HG03558 (cell line): ENCODE results near the gene CMAS.
"Not testable (repeated sequence)": the region's sequence is repeated elsewhere in the genome, so short reads cannot be mapped to it uniquely, and the experiment has no call there.

Experiments used
- ATAC-seq: cut with Tn5 transposase; IDR thresholded peaks from one replicate; pipeline ENCODE4 v1.9.1; 2021; ENCODE audit warnings: moderate number of reproducible peaks; ENCODE audit not compliant: unreplicated experiment; ENCODE audit errors: extremely low read depth

CMAS gene

DNA sequence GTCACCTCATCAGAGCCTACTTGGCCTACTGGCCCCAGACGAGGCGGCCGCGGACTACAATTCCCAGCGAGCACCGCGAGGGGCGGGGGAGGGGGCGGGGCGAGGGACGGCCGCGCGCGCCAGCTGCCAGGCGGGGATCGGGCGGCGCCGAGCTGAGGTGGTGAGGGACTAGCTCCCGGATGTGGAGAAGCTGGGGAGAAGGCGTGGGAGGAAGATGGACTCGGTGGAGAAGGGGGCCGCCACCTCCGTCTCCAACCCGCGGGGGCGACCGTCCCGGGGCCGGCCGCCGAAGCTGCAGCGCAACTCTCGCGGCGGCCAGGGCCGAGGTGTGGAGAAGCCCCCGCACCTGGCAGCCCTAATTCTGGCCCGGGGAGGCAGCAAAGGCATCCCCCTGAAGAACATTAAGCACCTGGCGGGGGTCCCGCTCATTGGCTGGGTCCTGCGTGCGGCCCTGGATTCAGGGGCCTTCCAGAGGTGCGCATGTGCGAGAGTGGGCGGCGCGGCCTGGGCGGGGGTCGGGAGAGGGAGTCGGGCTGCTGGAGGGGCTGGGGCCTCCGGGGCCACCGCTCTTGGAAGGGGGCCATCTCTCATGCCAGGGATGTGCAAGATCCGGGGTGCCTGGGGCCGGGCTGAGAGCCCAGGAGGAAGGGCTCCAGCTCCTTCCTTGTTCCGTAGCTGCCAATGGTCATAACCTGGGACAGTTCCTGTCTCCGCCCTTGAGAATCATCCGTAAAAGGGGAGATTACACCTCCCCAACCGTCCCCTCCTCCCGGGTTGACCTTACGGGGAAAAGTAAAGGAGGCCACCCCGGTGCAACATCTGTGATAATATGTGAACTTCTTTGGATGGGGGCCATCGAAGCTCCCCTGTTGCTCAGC lies at the start of gene CMAS:
TSS of gene CMAS (plus strand) at position 129 of the 878 bp plus-strand sequence. CDS start at position 215, 86 bp downstream.
- ATAC-seq: peak; percentile 68

DNA sequence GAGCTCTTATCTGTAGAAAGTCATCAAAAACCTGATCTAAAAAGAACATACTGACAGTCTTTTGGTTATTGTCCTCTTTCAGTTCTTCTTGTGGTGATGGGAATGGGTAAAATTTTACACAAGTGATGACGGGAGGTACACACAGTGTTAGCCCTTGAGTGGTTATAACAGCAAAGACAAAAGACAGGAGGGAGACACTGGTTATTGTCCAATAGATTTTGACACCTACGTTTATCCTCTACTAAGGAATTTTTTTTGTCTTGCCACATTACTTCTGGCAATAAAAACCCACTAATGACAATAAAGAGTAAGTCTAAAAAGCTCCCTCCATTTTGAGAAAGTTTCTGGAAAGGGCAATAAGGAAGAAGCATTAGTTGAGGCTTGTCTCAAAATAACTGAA lies 47.7 kb upstream of the CMAS start:
- ATAC-seq: no peak

DNA sequence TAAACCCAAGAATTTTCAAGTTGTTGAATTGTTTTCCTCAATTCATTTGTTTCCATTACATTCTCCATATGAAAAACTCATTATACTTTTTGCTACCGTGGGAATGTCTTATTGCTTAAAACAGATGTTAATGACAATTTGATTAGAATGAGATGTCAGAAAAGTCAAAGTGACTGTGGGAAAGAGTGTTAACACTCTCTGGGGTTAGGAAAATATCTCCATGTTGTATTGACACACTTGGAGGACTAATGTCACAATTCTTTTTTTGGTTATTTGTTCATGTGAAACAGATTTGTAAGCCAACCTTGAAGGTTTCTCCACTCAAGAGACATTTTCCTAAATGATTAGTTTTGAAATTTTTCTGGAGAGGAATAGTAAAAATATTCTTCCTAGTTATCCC lies 47.2 kb upstream of the CMAS start:
- no peak for ATAC-seq

DNA sequence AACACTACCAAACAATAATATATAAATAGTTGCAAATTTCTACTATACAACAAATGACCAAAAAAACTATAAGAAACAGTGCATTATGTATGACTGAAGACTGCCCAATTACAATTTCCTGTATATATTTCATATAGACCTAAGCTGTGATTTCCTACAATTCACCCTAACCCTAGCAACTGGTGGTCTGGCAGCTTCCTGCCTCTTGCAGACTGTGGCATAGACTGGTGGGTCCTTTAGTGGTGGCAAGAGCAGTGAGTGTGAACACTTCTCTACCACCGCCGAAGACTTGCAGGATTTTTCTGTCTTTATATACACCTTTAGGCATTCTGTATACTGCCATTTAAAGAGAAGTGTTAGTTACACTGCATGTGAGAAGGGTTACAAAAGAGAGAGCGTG lies 43.6 kb upstream of the CMAS start:
- no peak for ATAC-seq

DNA sequence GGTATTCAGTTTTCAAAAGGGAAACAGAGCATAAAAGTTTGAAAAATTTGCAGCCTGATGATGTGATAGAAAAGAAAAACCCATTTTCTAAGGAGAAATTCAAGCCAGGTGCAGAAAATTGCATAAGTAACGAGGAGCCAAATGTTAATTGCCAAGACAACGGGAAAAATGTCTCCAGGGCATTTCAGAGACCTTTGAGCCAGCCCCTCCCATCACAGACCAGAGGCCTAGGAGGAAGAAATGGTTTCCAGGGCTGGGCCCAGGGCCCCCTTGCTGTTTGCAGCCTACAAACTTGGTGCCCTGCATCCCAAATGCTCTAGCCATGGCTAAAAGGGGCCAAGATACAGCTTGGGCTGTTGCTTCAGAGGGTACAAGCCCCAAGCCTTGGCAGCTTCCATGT lies 38.2 kb upstream of the CMAS start:
- not testable (repeated sequence) for ATAC-seq

DNA sequence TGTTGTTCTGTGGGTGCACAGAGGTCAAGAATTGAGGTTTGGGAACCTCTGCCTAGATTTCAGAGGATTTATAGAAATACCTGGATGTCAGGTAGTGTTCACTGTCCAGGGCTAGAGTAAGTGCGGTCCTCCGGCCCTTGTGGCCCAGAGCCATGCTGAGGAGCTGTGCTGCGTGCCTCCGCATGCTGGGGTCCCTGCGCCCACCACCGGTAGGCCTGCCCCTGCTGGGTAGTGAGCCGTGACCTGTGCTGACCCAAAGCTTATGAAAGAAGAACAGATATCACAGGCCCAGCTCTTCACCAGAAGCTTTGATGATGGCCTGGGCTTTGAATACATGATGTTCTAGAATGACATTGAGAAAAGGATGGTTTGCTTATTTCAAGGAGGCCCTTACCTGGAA lies 37.8 kb upstream of the CMAS start:
- no peak for ATAC-seq

DNA sequence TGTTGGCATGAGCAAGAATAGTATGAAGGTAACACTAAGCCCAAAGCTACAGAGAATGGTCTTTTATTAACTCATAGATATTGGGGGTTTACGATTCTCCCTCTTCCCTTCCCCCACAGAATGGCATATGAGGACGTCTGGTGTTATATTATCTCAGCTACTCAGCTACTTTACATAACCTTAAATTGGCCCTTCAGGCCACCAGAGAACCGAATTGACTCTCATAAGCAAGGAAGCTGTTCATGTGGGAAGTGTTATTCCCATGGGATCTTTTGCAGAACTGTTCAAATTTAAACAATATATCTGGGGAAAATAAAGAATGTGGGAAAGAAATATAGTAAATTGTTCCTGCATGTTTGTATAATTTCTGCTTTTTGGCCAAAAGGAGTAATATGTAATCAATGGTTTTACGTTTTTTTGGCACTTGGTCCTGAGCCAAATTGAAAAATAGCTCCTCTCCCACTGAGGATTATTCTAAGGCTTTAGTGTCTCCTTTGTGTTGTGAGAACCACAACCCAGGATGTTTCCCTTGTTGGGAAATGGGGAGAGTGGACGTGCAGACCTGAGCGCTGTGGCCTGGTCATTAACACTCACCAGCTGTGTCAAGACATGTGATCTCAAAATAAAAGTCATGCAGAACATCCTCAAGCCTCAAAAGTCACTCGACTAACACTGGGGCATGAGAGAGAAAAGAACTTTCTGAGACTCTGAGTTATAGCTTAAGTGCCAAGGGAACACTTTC lies 31.8 kb upstream of the CMAS start:
- no peak for ATAC-seq

DNA sequence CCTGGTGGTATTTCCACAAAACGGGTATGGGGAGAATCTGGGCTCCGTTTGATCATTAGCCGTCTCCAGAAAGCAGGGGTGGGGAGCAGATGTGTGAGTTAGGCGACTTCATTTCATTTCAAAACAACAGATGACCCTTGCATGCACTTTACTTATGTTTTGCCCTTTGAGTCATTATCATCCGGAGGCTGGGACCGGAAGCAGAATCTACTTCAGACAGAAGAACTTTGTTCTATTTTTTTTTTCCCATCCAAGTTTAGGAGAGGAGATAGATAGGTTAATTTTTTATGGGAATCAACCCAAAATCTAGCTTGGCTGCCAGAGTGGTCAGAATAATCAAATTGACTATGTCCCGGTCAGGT lies 31.3 kb upstream of the CMAS start:
- ATAC-seq: no peak

DNA sequence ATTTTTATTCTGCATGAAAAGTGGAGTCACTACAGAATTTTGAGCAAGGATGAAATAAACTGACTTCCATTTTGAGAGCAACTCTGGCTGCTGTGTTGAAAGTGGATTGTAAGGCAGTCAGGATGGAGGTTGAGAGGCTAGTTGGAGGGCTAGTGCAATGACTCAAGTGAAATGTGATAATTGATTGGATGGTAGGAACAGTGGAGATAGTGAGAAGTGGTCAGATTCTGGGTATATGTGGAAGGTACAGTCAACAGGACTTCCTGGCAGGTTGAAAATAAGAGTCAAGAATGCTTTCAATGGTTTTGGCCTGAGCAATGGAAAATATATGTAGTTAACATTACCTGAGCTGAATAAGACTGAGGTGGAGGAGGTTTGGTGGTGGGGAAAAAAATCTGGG lies 29.0 kb upstream of the CMAS start:
- no peak for ATAC-seq

DNA sequence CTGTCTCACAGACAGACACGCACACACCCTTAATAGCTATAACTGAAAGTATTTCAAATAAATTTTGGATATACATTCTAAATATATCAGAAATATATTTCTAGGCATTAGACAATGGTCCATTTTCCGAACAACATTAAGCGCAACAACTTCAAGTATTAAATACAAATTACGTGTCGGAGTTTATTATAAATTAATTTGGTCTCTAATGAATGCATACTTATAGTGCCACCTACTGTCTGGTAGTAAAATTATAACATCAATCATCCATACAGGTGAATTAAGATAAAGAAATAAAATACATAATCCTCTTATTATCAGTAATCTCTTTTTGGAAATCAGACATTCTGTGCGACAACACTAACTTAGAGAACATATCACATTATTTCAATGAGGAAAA lies 27.2 kb upstream of the CMAS start:
- no peak for ATAC-seq

DNA sequence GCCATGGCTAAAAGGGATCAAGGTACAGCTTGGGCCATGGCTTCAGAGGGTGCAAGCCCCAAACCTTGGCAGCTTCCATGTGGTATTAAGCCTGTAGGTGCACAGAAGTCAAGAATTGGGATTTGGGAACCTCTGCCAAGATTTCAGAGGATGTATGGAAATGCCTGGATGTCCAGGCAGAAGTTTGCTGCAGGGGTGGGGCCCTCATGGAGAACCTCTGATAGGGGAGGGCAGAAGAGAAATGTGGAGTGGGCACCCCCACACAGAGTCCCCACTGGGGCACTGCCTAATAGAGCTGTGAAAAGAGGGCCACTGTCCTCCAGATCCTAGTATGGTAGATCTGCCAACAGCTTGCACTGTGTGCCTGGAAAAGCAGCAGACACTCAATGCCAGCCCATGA lies 22.5 kb upstream of the CMAS start:
- ATAC-seq: not testable (repeated sequence)

DNA sequence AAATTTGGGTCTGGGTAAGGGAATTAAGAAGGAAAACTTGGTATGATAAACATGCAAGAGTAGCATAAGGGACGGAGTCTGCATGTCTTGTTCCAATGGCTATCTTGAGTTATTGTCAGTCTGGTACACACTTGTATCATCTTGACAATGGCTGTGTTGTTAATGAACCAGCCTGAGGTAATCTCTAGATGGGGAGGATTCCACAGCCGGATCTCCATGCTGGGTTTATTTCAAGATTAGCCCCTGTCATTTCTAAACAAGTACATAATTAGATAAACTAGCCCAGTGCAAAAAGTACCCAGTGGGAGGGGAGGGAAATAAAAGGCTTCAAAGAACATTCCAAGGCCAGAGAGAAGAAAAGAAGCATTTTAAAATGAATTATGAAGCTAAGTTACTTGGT lies 16.5 kb upstream of the CMAS start:
- no peak for ATAC-seq

DNA sequence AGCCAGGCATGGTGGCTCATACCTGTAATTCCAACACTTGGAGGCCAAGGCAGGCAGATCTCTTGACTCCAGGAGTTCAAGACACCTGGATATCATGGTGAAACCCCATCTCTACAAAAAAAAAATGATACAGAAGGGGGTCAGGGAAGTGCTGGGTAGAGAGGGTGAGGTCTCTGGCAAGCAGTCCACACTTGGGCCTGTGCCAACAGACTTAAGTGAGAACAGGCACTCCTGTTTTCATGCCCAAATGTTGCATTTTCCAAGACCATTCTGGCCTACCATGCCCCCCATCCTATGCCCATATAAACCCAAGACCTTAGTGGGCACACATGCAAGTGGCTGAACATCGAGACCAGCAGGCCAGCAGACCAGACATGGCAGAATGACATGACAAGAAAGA lies 16.0 kb upstream of the CMAS start:
- ATAC-seq: no peak

DNA sequence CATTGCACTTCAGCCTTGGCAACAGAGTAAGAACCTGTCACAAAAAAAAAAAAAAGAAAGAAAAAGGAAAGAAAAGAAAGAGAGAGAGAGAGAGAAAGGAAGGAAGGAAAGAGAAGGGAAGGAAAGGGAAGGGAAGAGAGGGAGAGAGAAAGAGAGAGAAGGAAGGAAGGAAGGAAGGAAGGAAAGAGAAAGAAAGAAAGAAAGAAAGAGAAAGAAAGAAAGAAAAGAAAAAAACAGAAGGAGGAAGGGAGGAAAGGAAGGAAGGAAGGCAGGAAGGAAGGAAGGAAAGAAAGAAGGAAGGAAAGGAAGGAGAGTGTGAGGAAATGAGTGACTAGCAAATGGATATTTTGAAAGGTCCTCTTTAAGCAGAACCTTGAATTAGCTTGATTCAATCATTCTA lies 13.3 kb upstream of the CMAS start:
- no peak for ATAC-seq

DNA sequence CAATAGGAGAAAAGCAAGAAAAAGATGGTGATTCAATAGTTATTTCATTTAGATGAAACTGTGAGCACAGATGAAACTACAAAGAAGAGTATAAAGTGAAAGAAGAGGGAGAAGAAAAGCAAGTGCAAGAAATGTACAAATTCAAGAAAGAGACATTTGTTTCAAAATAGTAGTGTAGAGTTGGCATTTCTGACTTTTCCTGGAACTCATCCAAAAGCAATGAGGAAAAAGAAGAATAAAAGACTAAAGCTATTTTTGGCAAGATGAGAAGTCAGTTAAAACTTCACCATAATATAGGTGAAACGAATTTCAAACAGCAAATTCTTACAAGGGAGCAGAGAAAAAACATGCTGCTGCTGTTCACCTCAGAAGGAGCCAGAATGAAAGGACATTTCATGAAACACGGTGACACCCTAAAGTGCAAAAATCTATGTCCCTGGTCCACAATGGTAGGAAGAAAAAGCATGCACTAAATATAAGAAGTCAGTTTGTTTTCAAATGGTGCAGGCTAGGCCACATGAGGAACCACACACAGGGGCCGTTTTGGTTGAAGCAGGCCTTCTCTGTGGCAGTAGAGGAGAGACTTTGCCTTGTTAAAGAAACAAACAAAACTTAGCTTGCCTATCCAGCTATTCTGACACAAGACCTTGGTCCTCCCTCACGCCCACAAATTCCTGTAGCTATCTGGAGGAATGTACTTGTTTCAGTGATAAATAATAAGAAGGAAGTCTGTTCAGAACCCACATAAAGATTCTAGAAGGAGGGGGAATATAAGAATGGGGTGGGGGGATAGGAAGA lies 11.1 kb upstream of the CMAS start:
- no peak for ATAC-seq

DNA sequence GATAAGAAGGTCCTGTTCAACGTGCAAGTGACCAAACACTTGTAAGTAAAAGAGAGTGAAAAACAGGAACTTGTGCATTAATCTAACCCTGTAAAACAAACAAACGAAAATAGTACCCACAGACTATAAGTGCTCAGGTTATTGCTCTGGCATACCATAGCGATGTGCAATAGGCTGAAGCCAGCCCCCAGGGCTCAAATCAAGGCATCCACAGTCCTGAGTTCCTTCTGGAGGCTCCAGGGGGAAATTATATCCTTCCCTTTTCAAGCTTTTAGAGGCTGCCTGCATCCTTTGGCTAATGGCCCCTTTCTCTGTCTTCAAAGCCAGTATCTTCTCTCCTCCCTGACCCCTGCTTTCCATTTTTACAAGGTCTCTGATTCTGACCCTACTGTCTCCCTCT lies 8.1 kb upstream of the CMAS start:
- ATAC-seq: no peak

DNA sequence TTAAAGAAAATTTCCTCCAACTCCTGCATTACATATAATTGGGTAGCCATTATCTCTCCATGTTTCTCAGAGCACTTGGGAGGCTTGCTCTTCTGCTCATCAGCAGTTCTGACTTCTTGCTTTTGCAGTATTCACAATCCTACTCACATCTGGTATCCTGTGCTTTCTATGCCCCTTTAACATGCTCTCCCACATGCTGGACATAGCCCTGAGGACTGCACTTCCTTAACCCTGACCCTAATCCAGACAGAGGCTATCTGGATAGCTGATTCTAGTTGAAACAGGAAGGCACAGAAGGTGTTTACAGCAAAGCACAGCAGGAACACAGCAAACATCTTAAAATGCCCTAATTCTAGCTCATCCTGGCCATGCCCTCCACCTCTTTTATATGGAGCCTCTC lies 7.3 kb upstream of the CMAS start:
- ATAC-seq: no peak

DNA sequence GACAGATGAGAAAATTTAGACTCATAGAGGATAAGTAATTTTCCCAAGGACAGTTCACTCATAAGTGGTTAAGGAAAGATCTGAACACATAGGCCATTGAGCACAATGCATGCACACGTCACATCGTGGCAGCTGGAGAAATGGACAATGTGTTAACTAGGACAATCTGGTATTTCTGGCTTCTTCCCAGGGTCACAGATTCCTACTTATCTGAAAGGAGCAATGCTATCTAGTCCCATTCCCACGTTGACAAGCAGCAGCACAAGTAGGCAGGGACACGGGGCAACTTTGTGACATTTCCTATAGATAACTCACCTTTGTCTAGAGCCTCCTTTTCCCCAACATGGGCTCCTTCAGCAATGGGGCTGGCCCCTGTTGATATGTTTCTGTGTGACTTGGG lies 6.7 kb upstream of the CMAS start:
- ATAC-seq: no peak

DNA sequence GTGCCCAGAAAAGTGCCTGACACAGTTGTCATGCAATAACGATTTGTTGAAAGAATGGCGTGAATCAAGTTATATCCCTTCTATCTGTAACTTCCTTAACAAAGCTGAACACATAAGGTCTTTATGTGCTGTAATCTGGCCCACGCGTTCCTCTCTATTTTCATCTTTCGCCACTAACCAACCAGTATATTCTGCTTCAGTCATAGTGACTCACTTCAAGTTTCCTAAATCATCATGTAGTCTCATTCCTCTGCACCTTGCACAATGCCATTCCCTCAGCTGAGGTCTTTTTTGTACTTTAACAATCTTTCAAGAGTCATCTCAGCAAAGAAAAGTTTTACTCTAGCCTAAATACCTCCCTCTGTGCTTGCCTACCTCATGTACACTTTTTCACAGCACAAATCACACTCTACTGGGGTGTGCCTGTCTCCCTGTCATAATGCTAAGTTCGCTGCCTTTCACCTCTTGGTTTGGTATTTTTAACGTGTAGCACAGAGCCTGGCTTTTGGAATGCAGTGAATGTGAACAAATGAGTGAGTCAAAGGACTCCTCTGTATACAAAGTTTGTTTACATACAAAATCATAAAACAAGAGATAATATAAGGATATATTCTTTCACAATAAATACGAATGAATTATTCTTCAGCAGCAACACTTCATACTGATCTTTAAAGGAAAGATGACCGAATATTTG lies 2.9 kb upstream of the CMAS start:
- no peak for ATAC-seq

DNA sequence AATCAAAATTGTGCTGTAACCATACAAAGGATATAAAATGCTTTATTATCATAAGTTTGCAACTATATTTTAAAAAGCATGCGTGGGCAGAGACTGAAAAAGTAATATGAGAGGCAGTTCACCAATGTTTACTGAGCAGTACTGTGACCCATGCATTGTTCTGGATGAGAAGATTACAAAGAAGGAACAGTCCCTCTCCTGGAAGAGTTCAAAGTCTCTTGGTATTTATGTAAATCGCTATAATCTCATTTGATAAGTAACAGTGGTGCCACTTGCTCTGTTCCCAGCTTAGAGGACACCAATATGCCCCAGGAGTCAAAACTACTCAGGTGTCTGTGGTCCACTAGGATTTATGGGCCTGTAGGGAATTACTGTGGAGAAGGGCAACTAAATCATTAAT lies 2.1 kb upstream of the CMAS start:
- ATAC-seq: no peak
